Measurements from ENCODE around the gene TMEM43. TPM values are rescaled to one million over a fixed set of nuclear protein-coding genes. Genes with fewer than 3 reads are reported as not detected.

Gene TMEM43
- total RNA-seq, 1 experiment from 2014 or later: 32.4 TPM

- ChIA-PET CTCF (no interaction called here), POLR2A (no interaction called here), RAD21 (ENCODE audit: low non-redundant PET in 1 of 2, low total read pairs in 2 of 2, uncharacterized antibody in 2 of 2, unreplicated experiment in 2 of 2) (no interaction called here)
- Histone ChIP-seq H3K27me3 (ENCODE audit: insufficient read depth, low read length) (no peaks in the 10 kb centered on the region), H3K4me1 (ENCODE audit: control insufficient read depth in 1 of 2, insufficient read depth in 2 of 2, low read length in 2 of 2) (no peaks in the 10 kb centered on the region), H4K20me1 (ENCODE audit: insufficient read depth) (no peaks in the 10 kb centered on the region), H3K9ac (ENCODE audit: low read length) (no peak overlapping the region), H3K4me3 (replicated peaks in 1 of 2; ENCODE audit: low read depth in 1 of 2, low read length in 2 of 2) (no peak overlapping the region), H3K27ac (ENCODE audit: low read depth, low read length) (no peak overlapping the region), H3K4me2 (ENCODE audit: low read length) (no peak overlapping the region), H3K79me2 (ENCODE audit: insufficient read depth, low read length) (no peaks in the 10 kb centered on the region), H3K9me3 (ENCODE audit: control insufficient read depth in 1 of 2, insufficient read depth in 1 of 2, low read depth in 1 of 2, low read length in 2 of 2) (no peaks in the 10 kb centered on the region), H3K36me3 (ENCODE audit: control insufficient read depth in 1 of 2, insufficient read depth in 2 of 2, low read length in 2 of 2) (no peaks in the 10 kb centered on the region), H2AFZ (ENCODE audit: low read depth, low read length, poor library complexity, severe bottlenecking) (no peak overlapping the region), H3K9me2 (ENCODE audit: insufficient read depth) (no peaks in the 10 kb centered on the region)
- ATAC-seq (no peak), DNase-seq (ENCODE audit: low read depth, low spot score) (no peak)
- no peak for TF ChIP-seq CBX3 (IDR thresholded peaks at IDR 0.05; ENCODE audit: low read depth)
- TF ChIP-seq POLR2AphosphoS5 (IDR thresholded peaks at IDR 0.05; ENCODE audit: low read depth, low read length): no peak
- TF ChIP-seq, protein P1, sequence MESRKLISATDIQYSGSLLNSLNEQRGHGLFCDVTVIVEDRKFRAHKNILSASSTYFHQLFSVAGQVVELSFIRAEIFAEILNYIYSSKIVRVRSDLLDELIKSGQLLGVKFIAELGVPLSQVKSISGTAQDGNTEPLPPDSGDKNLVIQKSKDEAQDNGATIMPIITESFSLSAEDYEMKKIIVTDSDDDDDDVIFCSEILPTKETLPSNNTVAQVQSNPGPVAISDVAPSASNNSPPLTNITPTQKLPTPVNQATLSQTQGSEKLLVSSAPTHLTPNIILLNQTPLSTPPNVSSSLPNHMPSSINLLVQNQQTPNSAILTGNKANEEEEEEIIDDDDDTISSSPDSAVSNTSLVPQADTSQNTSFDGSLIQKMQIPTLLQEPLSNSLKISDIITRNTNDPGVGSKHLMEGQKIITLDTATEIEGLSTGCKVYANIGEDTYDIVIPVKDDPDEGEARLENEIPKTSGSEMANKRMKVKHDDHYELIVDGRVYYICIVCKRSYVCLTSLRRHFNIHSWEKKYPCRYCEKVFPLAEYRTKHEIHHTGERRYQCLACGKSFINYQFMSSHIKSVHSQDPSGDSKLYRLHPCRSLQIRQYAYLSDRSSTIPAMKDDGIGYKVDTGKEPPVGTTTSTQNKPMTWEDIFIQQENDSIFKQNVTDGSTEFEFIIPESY (IDR thresholded peaks at IDR 0.05; ENCODE audit: extremely low read depth, insufficient replicate concordance, low read length): no peak
- TF ChIP-seq ELF1 (IDR thresholded peaks at IDR 0.05; ENCODE audit: borderline replicate concordance, low read depth): no peak
- no peak for TF ChIP-seq EGR1 (IDR thresholded peaks at IDR 0.05; ENCODE audit: low read depth)
- no peak for TF ChIP-seq CTCF (IDR thresholded peaks at IDR 0.05 in 2 of 3, conservative IDR thresholded peaks at IDR 0.05 in 1 of 3; ENCODE audit: borderline replicate concordance in 1 of 3, insufficient read depth in 1 of 3, low read depth in 2 of 3, low read length in 2 of 3)
- no peak for TF ChIP-seq FOSL1 (IDR thresholded peaks at IDR 0.05; ENCODE audit: low read depth)
- TF ChIP-seq CEBPB (IDR thresholded peaks at IDR 0.05; ENCODE audit: low read depth): no peak
- no peak for TF ChIP-seq TCF7L2 (IDR thresholded peaks at IDR 0.05; ENCODE audit: borderline replicate concordance, extremely low read depth, insufficient read depth, insufficient read length)
- TF ChIP-seq POLR2A (IDR thresholded peaks at IDR 0.05; ENCODE audit: borderline replicate concordance, extremely low read depth, insufficient read depth, insufficient read length): no peak
- TF ChIP-seq SRF (IDR thresholded peaks at IDR 0.05; ENCODE audit: low read depth): no peak
- no peak for TF ChIP-seq SP1 (IDR thresholded peaks at IDR 0.05; ENCODE audit: low read depth)
- no peak for TF ChIP-seq ZFX (IDR thresholded peaks at IDR 0.05)
- no peak for TF ChIP-seq SIN3A (IDR thresholded peaks at IDR 0.05; ENCODE audit: low read depth)
- no peak for TF ChIP-seq JUND (IDR thresholded peaks at IDR 0.05)
- TF ChIP-seq, protein P2, sequence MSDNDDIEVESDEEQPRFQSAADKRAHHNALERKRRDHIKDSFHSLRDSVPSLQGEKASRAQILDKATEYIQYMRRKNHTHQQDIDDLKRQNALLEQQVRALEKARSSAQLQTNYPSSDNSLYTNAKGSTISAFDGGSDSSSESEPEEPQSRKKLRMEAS (IDR thresholded peaks at IDR 0.05): no peak
- TF ChIP-seq, protein P3, sequence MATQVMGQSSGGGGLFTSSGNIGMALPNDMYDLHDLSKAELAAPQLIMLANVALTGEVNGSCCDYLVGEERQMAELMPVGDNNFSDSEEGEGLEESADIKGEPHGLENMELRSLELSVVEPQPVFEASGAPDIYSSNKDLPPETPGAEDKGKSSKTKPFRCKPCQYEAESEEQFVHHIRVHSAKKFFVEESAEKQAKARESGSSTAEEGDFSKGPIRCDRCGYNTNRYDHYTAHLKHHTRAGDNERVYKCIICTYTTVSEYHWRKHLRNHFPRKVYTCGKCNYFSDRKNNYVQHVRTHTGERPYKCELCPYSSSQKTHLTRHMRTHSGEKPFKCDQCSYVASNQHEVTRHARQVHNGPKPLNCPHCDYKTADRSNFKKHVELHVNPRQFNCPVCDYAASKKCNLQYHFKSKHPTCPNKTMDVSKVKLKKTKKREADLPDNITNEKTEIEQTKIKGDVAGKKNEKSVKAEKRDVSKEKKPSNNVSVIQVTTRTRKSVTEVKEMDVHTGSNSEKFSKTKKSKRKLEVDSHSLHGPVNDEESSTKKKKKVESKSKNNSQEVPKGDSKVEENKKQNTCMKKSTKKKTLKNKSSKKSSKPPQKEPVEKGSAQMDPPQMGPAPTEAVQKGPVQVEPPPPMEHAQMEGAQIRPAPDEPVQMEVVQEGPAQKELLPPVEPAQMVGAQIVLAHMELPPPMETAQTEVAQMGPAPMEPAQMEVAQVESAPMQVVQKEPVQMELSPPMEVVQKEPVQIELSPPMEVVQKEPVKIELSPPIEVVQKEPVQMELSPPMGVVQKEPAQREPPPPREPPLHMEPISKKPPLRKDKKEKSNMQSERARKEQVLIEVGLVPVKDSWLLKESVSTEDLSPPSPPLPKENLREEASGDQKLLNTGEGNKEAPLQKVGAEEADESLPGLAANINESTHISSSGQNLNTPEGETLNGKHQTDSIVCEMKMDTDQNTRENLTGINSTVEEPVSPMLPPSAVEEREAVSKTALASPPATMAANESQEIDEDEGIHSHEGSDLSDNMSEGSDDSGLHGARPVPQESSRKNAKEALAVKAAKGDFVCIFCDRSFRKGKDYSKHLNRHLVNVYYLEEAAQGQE (IDR thresholded peaks at IDR 0.05; ENCODE audit: low read depth): no peak
- TF ChIP-seq RAD21 (IDR thresholded peaks at IDR 0.05; ENCODE audit: low read depth): no peak
- TF ChIP-seq, protein P4, sequence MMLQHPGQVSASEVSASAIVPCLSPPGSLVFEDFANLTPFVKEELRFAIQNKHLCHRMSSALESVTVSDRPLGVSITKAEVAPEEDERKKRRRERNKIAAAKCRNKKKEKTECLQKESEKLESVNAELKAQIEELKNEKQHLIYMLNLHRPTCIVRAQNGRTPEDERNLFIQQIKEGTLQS (IDR thresholded peaks at IDR 0.05): no peak
- BruUV-seq (replicated peaks): no TSS peak
- intact Hi-C loops (cut with micrococcal nuclease): no loop called here
Measured at GRCh38 chr3:14082108-14082657, 42.7 kb upstream of the TMEM43 start.
